DOHH2 (cell line): ENCODE results near the gene SEC31B.

ENCODE experiments used
- H3F3A ChIP-seq: fragments of 200-600 bp; sonication (generic), shearing (Covaris generic); 2 replicates; pipeline ENCODE4 v1.6.0; 2016; ENCODE audit warnings: antibody characterized with exemption, mild to moderate bottlenecking; ENCODE audit not compliant: control insufficient read depth, insufficient read depth
- H3K27ac ChIP-seq: fragments of 200-600 bp; sonication (generic); 2 replicates; pipeline ENCODE4 v1.5.1; 2014; ENCODE audit warnings: low read depth, mild to moderate bottlenecking, low read length, moderate library complexity
- H3K27me3 ChIP-seq: fragments of 200-600 bp; sonication (generic); 2 replicates; pipeline ENCODE4 v1.6.1; 2014; ENCODE audit warnings: mild to moderate bottlenecking, low read length, mixed read lengths; ENCODE audit not compliant: control insufficient read depth
- H3K36me3 ChIP-seq: fragments of 200-600 bp; sonication (generic); 2 replicates; pipeline ENCODE4 v1.6.1; 2014; ENCODE audit warnings: mild to moderate bottlenecking, low read length, moderate library complexity, mixed read lengths; ENCODE audit not compliant: control insufficient read depth
- H3K4me1 ChIP-seq: fragments of 200-600 bp; sonication (generic); 2 replicates; pipeline ENCODE4 v1.6.1; 2014; ENCODE audit warnings: mild to moderate bottlenecking, low read length, mixed read lengths; ENCODE audit not compliant: control insufficient read depth
- H3K4me2 ChIP-seq: fragments of 200-600 bp; sonication (generic); 2 replicates; pipeline ENCODE4 v1.6.0; 2014; ENCODE audit warnings: mild to moderate bottlenecking, low read length, moderate library complexity
- H3K4me3 ChIP-seq: fragments of 200-600 bp; sonication (generic); 2 replicates; pipeline ENCODE4 v1.5.1; 2014; ENCODE audit warnings: mild to moderate bottlenecking, low read length, mixed read lengths
- H3K79me2 ChIP-seq: fragments of 200-600 bp; sonication (generic); 2 replicates; pipeline ENCODE4 v1.6.1; 2014; ENCODE audit warnings: mild to moderate bottlenecking, low read length, mixed read lengths; ENCODE audit not compliant: control insufficient read depth
- H3K9me2 ChIP-seq: fragments of 200-600 bp; sonication (generic); replicated peaks from 2 replicates; pipeline ENCODE4 v1.6.1; 2014; ENCODE audit warnings: mild to moderate bottlenecking, low read length, mixed read lengths; ENCODE audit not compliant: control insufficient read depth
- H3K9me3 ChIP-seq: fragments of 200-600 bp; sonication (generic); 2 replicates; pipeline ENCODE4 v1.6.1; 2014; ENCODE audit warnings: antibody characterized with exemption, low read length, mixed read lengths; ENCODE audit not compliant: control insufficient read depth, insufficient read depth
- H4K20me1 ChIP-seq: fragments of 200-600 bp; sonication (generic); 2 replicates; pipeline ENCODE4 v1.6.0; 2014; ENCODE audit warnings: low read depth, mild to moderate bottlenecking, antibody characterized with exemption, low read length, moderate library complexity; ENCODE audit not compliant: control insufficient read depth, insufficient read depth
- EZH2phosphoT487 ChIP-seq: fragments of 200-600 bp; sonication (generic); IDR thresholded peaks from 2 replicates; pipeline ENCODE4 v1.6.1; 2017; ENCODE audit warnings: borderline replicate concordance, mild to moderate bottlenecking, antibody characterized with exemption, low read length, moderate library complexity, mixed read lengths
- TF ChIP-seq, protein P1 (sequence below): fragments of 200-600 bp; sonication (generic); IDR thresholded peaks from one replicate; pipeline ENCODE4 v1.5.1; 2014; ENCODE audit warnings: antibody characterized with exemption, mild to moderate bottlenecking, low read depth, low read length; ENCODE audit not compliant: poor library complexity, severe bottlenecking

The SEC31B gene

DNA sequence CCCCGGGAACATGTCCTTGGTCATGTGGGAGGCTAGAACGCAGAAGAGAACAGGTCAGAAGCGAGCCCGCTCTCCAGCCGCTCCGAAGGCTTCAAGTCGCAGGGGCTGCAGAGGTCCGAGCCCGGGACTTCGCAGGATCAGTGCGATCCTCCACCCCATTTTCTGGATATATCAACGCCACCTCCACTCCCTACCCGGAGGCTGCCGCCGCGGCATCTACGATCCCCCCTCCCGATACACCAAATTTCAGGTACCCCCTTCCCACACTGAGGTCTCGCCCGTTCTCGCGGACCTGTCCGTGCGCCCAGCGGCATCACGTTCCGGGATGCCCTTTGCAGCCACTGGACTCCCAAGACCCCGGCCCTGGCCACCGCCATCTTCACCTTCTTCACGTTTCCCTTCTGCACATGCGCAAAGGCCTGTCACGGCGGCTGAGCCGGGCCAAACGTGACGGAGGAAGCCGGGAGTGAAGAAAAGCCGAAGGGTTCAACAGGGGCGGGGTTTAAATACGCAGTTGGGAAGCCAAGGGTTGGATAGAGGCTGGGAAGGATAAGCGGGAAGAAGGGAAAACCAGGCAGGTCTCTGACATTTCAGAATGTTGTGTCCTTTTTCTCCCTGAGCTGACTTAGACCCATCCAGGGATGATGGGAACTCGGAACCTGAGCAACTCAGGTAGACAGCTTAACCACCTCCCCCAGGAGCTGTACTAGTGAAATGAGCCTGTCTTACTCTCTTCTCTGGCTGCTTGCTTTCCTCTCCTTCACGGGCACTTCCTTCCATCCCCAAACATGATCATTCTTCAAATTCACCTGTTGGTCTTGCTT is 10.0 kb upstream of the SEC31B start, which contains the start of gene NDUFB8:
Gene NDUFB8, minus strand, starts transcription at position 397 of the 824 bp plus-strand sequence. Its CDS starts 20 bp downstream, at position 377.
- Histone ChIP-seq H3F3A (peaks cover 6% of the 10 kb centered on the region), H3K9me3 (no peaks in the 10 kb centered on the region), H3K4me2 (peak within 1 kb of the TSS; percentile 84), H3K27ac (peak within 1 kb of the TSS; percentile 39), H3K9me2 (no peaks in the 10 kb centered on the region), H3K4me1 (peaks cover 24% of the 10 kb centered on the region), H3K4me3 (peak within 1 kb of the TSS; percentile 89), H3K27me3 (no peaks in the 10 kb centered on the region), H3K79me2 (peaks cover 39% of the 10 kb centered on the region), H4K20me1 (peaks cover 5% of the 10 kb centered on the region; the same call in 1 of the 2 replicates), H3K36me3 (peaks cover 50% of the 10 kb centered on the region)
- TF ChIP-seq, protein P1, sequence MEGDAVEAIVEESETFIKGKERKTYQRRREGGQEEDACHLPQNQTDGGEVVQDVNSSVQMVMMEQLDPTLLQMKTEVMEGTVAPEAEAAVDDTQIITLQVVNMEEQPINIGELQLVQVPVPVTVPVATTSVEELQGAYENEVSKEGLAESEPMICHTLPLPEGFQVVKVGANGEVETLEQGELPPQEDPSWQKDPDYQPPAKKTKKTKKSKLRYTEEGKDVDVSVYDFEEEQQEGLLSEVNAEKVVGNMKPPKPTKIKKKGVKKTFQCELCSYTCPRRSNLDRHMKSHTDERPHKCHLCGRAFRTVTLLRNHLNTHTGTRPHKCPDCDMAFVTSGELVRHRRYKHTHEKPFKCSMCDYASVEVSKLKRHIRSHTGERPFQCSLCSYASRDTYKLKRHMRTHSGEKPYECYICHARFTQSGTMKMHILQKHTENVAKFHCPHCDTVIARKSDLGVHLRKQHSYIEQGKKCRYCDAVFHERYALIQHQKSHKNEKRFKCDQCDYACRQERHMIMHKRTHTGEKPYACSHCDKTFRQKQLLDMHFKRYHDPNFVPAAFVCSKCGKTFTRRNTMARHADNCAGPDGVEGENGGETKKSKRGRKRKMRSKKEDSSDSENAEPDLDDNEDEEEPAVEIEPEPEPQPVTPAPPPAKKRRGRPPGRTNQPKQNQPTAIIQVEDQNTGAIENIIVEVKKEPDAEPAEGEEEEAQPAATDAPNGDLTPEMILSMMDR, result no peak
- no peak for TF ChIP-seq EZH2phosphoT487

- Histone ChIP-seq H3K36me3 (peaks cover 57% of the 10 kb centered on the region), H3K9me3 (no peaks in the 10 kb centered on the region), H3K9me2 (no peaks in the 10 kb centered on the region), H4K20me1 (peaks cover 5% of the 10 kb centered on the region; the same call in 1 of the 2 replicates), H3K4me3 (peak overlapping the region; percentile 89), H3K27ac (peak overlapping the region; percentile 39), H3K4me2 (peak overlapping the region; percentile 84), H3F3A (peaks cover 6% of the 10 kb centered on the region), H3K4me1 (peaks cover 21% of the 10 kb centered on the region), H3K79me2 (peaks cover 39% of the 10 kb centered on the region), H3K27me3 (no peaks in the 10 kb centered on the region)
- TF ChIP-seq EZH2phosphoT487, result no peak
- TF ChIP-seq, protein P1, result no peak
These were observed 9.3 kb upstream of the SEC31B start for GRCh38 chr10:100528921-100529474.

GRCh38 chr10:100528123-100528886 is 8.6 kb upstream of the SEC31B start:
- H3K4me3 ChIP-seq, result peak overlapping the region; percentile 89
- no peak for TF ChIP-seq EZH2phosphoT487
- TF ChIP-seq, protein P1, result no peak
- no peaks in the 10 kb centered on the region for H3K9me3 ChIP-seq

More at GRCh38 chr10:100528123-100528886, 8.6 kb upstream of the SEC31B start:
- Histone ChIP-seq H3K36me3 (peaks cover 64% of the 10 kb centered on the region), H3K27ac (0 out of 2 replicates have a peak overlapping the region, but pooled peaks have one; percentile 39), H3K9me2 (no peaks in the 10 kb centered on the region), H4K20me1 (peaks cover 5% of the 10 kb centered on the region; the same call in 1 of the 2 replicates), H3K4me2 (peak overlapping the region; percentile 84), H3F3A (peaks cover 6% of the 10 kb centered on the region), H3K79me2 (peaks cover 39% of the 10 kb centered on the region), H3K4me1 (peaks cover 21% of the 10 kb centered on the region), H3K27me3 (no peaks in the 10 kb centered on the region)
